DMS114 treated with DMSO at 0.1 percent for 48 hours (cell line): ENCODE measurements around the gene MEIKIN.
"Not testable (repeated sequence)": the region's sequence is repeated elsewhere in the genome, so short reads cannot be mapped to it uniquely, and the experiment has no call there.

Source experiments
- DNase-seq: peaks from one replicate; lab custom pipeline; 2025; ENCODE audit not compliant: unreplicated experiment; lab: John Stamatoyannopoulos, UW

The MEIKIN gene

GRCh38 chr5:131812371-131813160 lies 132.9 kb downstream of the MEIKIN start:
- no peak for DNase-seq

- DNase-seq: peak; percentile 36
These were observed 134.8 kb downstream of the MEIKIN start for GRCh38 chr5:131810510-131811249.

- peak; percentile 95 for DNase-seq
These were observed 148.4 kb downstream of the MEIKIN start, which contains the start of gene FNIP1 for GRCh38 chr5:131796793-131797693. Gene FNIP1, minus strand, starts transcription at chr5:131797017. Its CDS starts 96 bp downstream, at chr5:131796921.

DNA sequence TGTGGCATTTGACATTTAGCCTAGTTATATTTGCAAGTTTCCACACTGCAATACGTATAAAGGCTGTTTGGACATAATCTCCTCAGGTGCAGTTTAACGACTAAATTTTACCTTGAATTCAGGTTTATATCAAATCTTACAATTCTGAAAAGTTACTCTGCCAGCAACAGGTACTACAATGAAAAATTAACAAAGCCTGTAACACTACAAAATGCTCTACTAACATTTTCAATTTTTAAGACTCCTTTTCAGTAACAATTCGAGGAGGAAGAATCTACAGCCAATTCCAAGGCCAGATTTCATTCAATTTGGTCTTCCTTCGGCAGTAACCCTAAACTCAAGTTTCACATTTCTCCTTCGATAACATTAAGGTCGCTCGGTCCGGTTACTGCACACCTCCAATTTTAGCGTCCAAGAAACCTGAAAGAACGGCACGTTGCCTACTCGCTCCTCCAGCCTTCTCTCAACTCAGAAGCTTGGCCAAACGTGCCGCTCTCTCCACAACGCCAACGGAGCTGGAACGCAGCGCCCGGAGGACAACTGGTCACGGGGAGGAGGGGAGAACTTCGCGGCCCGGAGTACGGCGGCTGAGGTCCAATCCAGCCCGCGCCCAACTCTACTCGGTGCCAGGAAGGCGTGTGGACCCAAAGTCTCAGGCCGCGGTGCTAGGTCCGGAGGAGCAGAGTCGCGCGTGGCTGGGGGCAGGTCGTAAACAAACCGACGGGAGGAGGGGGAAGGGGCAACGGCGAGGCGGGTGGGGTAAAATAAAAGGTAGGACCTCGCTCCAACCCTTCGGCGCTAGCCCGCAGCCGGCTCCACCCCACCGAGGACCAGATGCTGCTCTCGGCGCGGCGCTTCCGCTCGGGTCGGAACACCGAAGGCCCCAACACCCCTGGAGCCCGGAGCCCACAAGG lies 149.3 kb downstream of the MEIKIN start:
- DNase-seq: no peak

DNA sequence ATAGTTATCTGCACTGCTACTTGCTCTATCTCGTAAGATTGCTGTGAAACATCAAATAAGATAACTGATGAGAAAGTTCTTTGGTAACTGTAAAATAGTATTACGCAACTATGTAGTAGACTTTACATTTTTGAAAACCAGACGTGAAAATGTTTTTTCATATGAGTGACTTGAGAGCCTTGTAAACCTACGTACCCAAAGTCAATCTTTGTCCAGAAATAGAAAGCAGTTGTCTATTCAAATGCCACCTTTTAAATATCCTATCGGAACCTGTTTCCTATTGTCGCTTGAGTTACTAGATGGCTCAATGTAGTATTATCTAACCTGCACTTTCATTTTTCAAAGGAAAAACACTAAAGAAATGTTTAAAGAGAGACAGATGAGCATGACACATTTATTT lies 150.2 kb downstream of the MEIKIN start:
- no peak for DNase-seq

GRCh38 chr5:131794586-131794985 lies 150.9 kb downstream of the MEIKIN start:
- DNase-seq: no peak

- DNase-seq: no peak
These were observed 152.6 kb downstream of the MEIKIN start for GRCh38 chr5:131792896-131793295.

- no peak for DNase-seq
These were observed 153.6 kb downstream of the MEIKIN start for GRCh38 chr5:131791866-131792265.

GRCh38 chr5:131790550-131790949 lies 154.9 kb downstream of the MEIKIN start:
- no peak for DNase-seq

DNA sequence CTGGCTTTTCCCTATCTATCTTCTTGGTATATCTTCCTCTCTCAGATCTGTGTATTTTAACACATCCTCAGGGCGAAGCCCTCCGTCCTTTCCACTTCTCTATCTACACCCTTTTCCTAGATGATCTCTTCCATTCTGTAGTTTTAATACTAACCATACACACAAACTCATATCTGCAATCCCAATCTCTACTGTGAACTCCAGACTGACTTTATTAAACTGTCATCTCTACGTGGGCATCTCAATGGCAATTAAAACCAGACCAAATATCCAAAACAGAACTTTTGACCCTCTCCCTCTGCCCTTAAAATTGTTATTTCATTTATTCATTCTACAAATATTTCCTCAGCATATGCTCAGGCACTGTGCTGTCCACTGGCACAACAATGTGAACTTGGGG lies 155.7 kb downstream of the MEIKIN start:
- no peak for DNase-seq

- no peak for DNase-seq
These were observed 157.7 kb downstream of the MEIKIN start for GRCh38 chr5:131787736-131788135.

GRCh38 chr5:131786900-131787692 lies 158.4 kb downstream of the MEIKIN start:
- DNase-seq: no peak

- no peak for DNase-seq
These were observed 159.4 kb downstream of the MEIKIN start for GRCh38 chr5:131786036-131786435.

DNA sequence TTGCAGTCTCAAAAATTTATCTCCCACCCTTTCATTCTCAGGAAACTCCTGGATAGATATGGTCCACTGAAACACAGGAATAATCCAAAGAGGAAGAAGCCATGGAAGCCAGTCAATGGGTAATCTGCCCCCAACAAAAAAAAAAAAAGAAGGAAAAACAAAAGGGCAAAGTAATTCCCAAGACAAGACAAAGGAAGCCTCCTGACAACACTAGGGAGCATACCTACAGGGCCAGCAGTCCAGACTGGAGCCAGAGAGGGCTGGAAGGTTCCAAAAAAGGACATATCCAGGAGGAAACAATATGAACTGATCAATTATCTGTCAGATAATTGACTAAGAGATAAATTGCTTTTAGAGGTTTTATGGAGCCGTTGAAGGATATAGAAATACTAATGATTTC lies 161.6 kb downstream of the MEIKIN start:
- no peak for DNase-seq

DNA sequence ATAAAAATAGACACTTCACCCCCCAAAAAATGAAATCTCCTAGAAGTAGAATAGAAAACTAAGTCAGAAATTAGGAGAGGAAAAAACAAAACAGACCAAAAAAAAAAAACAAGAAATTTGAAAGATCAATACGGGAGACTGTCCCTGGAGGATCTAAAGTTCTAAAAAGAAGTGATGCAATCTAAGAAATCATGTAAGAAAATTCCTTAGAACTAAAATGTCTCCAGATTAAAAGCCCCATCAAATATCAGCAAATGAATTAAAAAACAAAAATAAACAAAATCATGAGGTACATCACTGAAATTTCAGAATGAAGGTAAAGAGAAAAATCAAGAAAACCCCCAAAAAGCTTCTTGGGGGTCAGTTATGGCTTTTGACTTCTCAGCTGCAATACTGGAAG lies 162.1 kb downstream of the MEIKIN start:
- no peak for DNase-seq

DNA sequence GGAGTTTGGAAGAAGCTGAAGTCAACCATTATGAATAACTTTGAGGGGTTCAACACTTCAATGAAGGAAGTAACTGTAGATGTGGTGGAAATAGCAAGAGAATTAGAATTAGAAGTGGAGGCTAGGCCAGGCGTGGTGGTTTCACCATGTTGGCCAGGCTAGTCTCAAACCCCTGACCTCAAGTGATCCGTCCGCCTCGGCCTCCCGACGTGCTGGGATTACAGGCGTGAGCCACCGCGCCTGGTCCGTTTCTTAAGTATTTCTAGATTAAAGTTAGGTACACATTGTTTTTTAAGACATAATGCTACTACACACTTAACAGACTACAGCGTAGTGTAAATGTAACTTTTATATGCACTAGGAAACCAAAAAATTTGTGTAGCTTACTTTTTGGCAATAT lies 162.7 kb downstream of the MEIKIN start:
- DNase-seq: no peak

GRCh38 chr5:131778141-131778540 lies 167.3 kb downstream of the MEIKIN start:
- not testable (repeated sequence) for DNase-seq

DNA sequence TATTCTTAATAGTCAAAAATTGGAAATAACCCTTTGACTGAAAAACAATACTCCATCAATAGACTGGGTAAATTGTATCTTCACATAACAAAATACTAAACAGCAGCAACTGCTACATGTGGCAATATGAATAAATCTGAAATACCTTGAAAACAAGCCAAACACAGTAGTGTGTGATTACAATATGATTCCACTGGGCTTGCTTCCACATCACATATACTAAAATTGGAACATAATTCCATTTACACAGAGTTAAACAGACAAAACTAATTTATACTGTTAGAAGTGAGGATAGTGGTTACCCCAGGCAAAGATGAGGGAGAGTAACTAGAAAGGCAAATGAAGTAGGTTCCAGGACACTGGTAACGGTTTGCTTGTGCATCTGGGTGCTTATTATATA lies 169.0 kb downstream of the MEIKIN start:
- no peak for DNase-seq

DNA sequence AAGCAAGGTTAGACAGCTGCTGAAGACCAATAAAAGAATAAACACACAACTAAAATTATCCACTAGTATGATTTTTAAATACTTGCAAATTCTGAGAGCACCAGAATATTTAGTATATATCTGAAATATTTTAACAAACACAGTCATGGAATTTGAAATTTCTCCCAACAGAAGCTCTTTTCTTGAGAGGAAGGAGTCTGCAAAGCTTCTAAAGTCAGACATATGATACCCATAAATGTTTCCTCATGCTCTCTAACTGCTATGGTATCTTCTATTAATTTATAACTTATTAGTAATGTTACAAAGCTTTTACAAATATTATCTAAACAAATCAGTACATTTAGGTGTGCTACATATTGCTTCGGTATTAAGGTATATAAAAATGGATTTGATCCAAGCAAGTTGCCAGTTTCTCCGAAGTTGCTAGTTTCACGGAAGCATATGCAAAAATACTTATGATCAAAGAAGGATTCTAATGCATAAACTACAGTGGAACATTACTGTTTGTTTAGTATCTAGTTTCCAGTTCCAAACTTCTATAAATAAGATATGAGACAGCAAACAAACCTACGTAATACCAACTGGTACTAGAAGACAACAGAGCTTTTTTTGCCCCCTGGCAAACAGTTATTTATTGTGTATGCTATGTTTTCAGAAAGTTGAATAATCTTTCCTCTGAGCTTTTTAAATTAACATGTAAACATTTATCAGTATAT lies 170.7 kb downstream of the MEIKIN start:
- DNase-seq: no peak
